ENCODE results near the gene REN. TPM values are rescaled to one million over a fixed set of nuclear protein-coding genes. Genes with fewer than 3 reads are reported as not detected.

The REN gene
- total RNA-seq, 1 donor from 2014 or later: not detected

GRCh38 chr1:204116539-204116938 is 49.6 kb downstream of the REN start:
- intact Hi-C loops (cut with micrococcal nuclease): no loop called here
- DNase-seq (ENCODE audit: low spot score): no peak
- no peaks in the 10 kb centered on the region for H3K9me3 Mint-ChIP-seq
- no peak overlapping the region for H3K27ac Mint-ChIP-seq
- peaks cover 2% of the 10 kb centered on the region for H3K27me3 Mint-ChIP-seq (ENCODE audit: insufficient read depth)
- H3K36me3 Mint-ChIP-seq (ENCODE audit: low read depth): no peaks in the 10 kb centered on the region
- H3K4me3 Mint-ChIP-seq: no peak overlapping the region
- H3K4me1 Mint-ChIP-seq (ENCODE audit: low read depth): no peaks in the 10 kb centered on the region

- H3K9me3 Mint-ChIP-seq: no peaks in the 10 kb centered on the region
- peaks cover 2% of the 10 kb centered on the region for H3K27me3 Mint-ChIP-seq (ENCODE audit: insufficient read depth)
- no peaks in the 10 kb centered on the region for H3K4me1 Mint-ChIP-seq (ENCODE audit: low read depth)
- H3K4me3 Mint-ChIP-seq: no peak overlapping the region
- no peak overlapping the region for H3K27ac Mint-ChIP-seq
- DNase-seq (ENCODE audit: low spot score): no peak
- intact Hi-C loops (cut with micrococcal nuclease): no loop called here
- no peaks in the 10 kb centered on the region for H3K36me3 Mint-ChIP-seq (ENCODE audit: low read depth)
These were observed 51.0 kb downstream of the REN start for GRCh38 chr1:204115116-204115515.

GRCh38 chr1:204114606-204115005 is 51.5 kb downstream of the REN start:
- Mint-ChIP-seq H3K4me1 (ENCODE audit: low read depth) (no peaks in the 10 kb centered on the region), H3K4me3 (no peak overlapping the region), H3K27me3 (ENCODE audit: insufficient read depth) (peaks cover 2% of the 10 kb centered on the region), H3K27ac (no peak overlapping the region), H3K36me3 (ENCODE audit: low read depth) (no peaks in the 10 kb centered on the region), H3K9me3 (no peaks in the 10 kb centered on the region)
- DNase-seq (ENCODE audit: low spot score): no peak
- intact Hi-C loops (cut with micrococcal nuclease): no loop called here

- no peaks in the 10 kb centered on the region for H3K4me1 Mint-ChIP-seq (ENCODE audit: low read depth)
These were observed 52.2 kb downstream of the REN start for GRCh38 chr1:204113896-204114295.

GRCh38 chr1:204112876-204113730 is 53.0 kb downstream of the REN start:
- H3K36me3 Mint-ChIP-seq (ENCODE audit: low read depth): no peaks in the 10 kb centered on the region
- H3K4me3 Mint-ChIP-seq: no peak overlapping the region
- DNase-seq (ENCODE audit: low spot score): no peak
- intact Hi-C loops (cut with micrococcal nuclease): no loop called here
- H3K27me3 Mint-ChIP-seq (ENCODE audit: insufficient read depth): peaks cover 2% of the 10 kb centered on the region
- no peak overlapping the region for H3K27ac Mint-ChIP-seq
- no peaks in the 10 kb centered on the region for H3K4me1 Mint-ChIP-seq (ENCODE audit: low read depth)
- H3K9me3 Mint-ChIP-seq: no peaks in the 10 kb centered on the region

More at GRCh38 chr1:204113896-204114295, 52.2 kb downstream of the REN start:
- intact Hi-C loops (cut with micrococcal nuclease): no loop called here
- Mint-ChIP-seq H3K36me3 (ENCODE audit: low read depth) (no peaks in the 10 kb centered on the region), H3K9me3 (no peaks in the 10 kb centered on the region), H3K27ac (no peak overlapping the region), H3K4me3 (no peak overlapping the region), H3K27me3 (ENCODE audit: insufficient read depth) (peaks cover 2% of the 10 kb centered on the region)
- no peak for DNase-seq (ENCODE audit: low spot score)

GRCh38 chr1:204110894-204111633 is 55.1 kb downstream of the REN start:
- no peak for DNase-seq (ENCODE audit: low spot score)
- Mint-ChIP-seq H3K36me3 (ENCODE audit: low read depth) (no peaks in the 10 kb centered on the region), H3K4me3 (no peak overlapping the region), H3K9me3 (no peaks in the 10 kb centered on the region), H3K27me3 (ENCODE audit: insufficient read depth) (peaks cover 2% of the 10 kb centered on the region), H3K4me1 (ENCODE audit: low read depth) (no peaks in the 10 kb centered on the region), H3K27ac (no peak overlapping the region)
- intact Hi-C loops (cut with micrococcal nuclease): no loop called here

- peaks cover under 1% of the 10 kb centered on the region for H3K27me3 Mint-ChIP-seq (ENCODE audit: insufficient read depth)
- no peak overlapping the region for H3K4me3 Mint-ChIP-seq
- intact Hi-C loops (cut with micrococcal nuclease): no loop called here
- no peak for DNase-seq (ENCODE audit: low spot score)
- H3K4me1 Mint-ChIP-seq (ENCODE audit: low read depth): peaks cover 12% of the 10 kb centered on the region
- no peak overlapping the region for H3K27ac Mint-ChIP-seq
- no peaks in the 10 kb centered on the region for H3K9me3 Mint-ChIP-seq
- H3K36me3 Mint-ChIP-seq (ENCODE audit: low read depth): no peaks in the 10 kb centered on the region
These were observed 57.6 kb downstream of the REN start for GRCh38 chr1:204108312-204109141.

GRCh38 chr1:204107892-204108291 is 58.2 kb downstream of the REN start:
- Mint-ChIP-seq H3K36me3 (ENCODE audit: low read depth) (no peaks in the 10 kb centered on the region), H3K9me3 (no peaks in the 10 kb centered on the region), H3K4me1 (ENCODE audit: low read depth) (peaks cover 19% of the 10 kb centered on the region), H3K27ac (no peak overlapping the region), H3K4me3 (no peak overlapping the region), H3K27me3 (ENCODE audit: insufficient read depth) (no peaks in the 10 kb centered on the region)
- intact Hi-C loops (cut with micrococcal nuclease): no loop called here
- DNase-seq (ENCODE audit: low spot score): no peak

GRCh38 chr1:204106825-204107224 is 59.3 kb downstream of the REN start:
- DNase-seq (ENCODE audit: low spot score): no peak

GRCh38 chr1:204105131-204105515 is 61.0 kb downstream of the REN start:
- DNase-seq (ENCODE audit: low spot score): no peak
- H3K9me3 Mint-ChIP-seq: no peaks in the 10 kb centered on the region
- intact Hi-C loops (cut with micrococcal nuclease): no loop called here
- no peaks in the 10 kb centered on the region for H3K36me3 Mint-ChIP-seq (ENCODE audit: low read depth)
- H3K27me3 Mint-ChIP-seq (ENCODE audit: insufficient read depth): no peaks in the 10 kb centered on the region
- H3K4me3 Mint-ChIP-seq: no peak overlapping the region
- no peak overlapping the region for H3K27ac Mint-ChIP-seq
- peaks cover 27% of the 10 kb centered on the region for H3K4me1 Mint-ChIP-seq (ENCODE audit: low read depth)

More at GRCh38 chr1:204106825-204107224, 59.3 kb downstream of the REN start:
- Mint-ChIP-seq H3K27me3 (ENCODE audit: insufficient read depth) (no peaks in the 10 kb centered on the region), H3K36me3 (ENCODE audit: low read depth) (no peaks in the 10 kb centered on the region), H3K4me3 (no peak overlapping the region), H3K27ac (no peak overlapping the region), H3K4me1 (ENCODE audit: low read depth) (peaks cover 27% of the 10 kb centered on the region), H3K9me3 (no peaks in the 10 kb centered on the region)
- intact Hi-C loops (cut with micrococcal nuclease): no loop called here

All from activated T-helper 1 cell treated with anti-CD3 and anti-CD28 coated beads, Interleukin-12 subunit alpha, Interleukin-12 subunit beta, Interleukin-2, Interleukin-4 antibody, amounts not matched to agents 30 ng/mL and 10 ng/mL and 1 ng/mL, durations not matched to agents 14 hours and 24 hours and 36 hours (primary cell).